Measurements from ENCODE around the gene MEIOSIN.
A peak's percentile ranks its signal among the peaks of the same experiment; 100 is the strongest.

Gene MEIOSIN

GRCh38 chr19:45763691-45764294 lies 30.6 kb downstream of the MEIOSIN start:
- no peak for TF ChIP-seq CTCF (IDR thresholded peaks at IDR 0.05; ENCODE audit: low read depth, low read length)
- no peak overlapping the region for H3K4me3 ChIP-seq (ENCODE audit: low read depth, low read length)

- no peak overlapping the region for H3K4me3 ChIP-seq (ENCODE audit: low read depth, low read length)
Measured at GRCh38 chr19:45764475-45764874, 31.2 kb downstream of the MEIOSIN start.

GRCh38 chr19:45764945-45765701 lies 31.9 kb downstream of the MEIOSIN start:
- H3K4me3 ChIP-seq (ENCODE audit: low read depth, low read length), result no peak overlapping the region
- no peak for TF ChIP-seq CTCF (IDR thresholded peaks at IDR 0.05; ENCODE audit: low read depth, low read length)

More at GRCh38 chr19:45764475-45764874, 31.2 kb downstream of the MEIOSIN start:
- no peak for TF ChIP-seq CTCF (IDR thresholded peaks at IDR 0.05; ENCODE audit: low read depth, low read length)

- TF ChIP-seq CTCF (IDR thresholded peaks at IDR 0.05; ENCODE audit: low read depth, low read length), result no peak
- H3K4me3 ChIP-seq (ENCODE audit: low read depth, low read length), result no peak overlapping the region
Measured at GRCh38 chr19:45765702-45766295, 32.6 kb downstream of the MEIOSIN start.

- H3K4me3 ChIP-seq (ENCODE audit: low read depth, low read length), result peak overlapping the region; percentile 71
- TF ChIP-seq CTCF (IDR thresholded peaks at IDR 0.05; ENCODE audit: low read depth, low read length), result no peak
Measured at GRCh38 chr19:45766296-45766868, 33.1 kb downstream of the MEIOSIN start.

- peak overlapping the region; percentile 71 for H3K4me3 ChIP-seq (ENCODE audit: low read depth, low read length)
- TF ChIP-seq CTCF (IDR thresholded peaks at IDR 0.05; ENCODE audit: low read depth, low read length), result no peak
Measured at GRCh38 chr19:45766869-45767346, 33.7 kb downstream of the MEIOSIN start.

Measured in WI38 (cell line).